ENCODE measurements around the gene TC2N.

Gene TC2N

GRCh38 chr14:91732439-91732838 lies 134.9 kb downstream of the TC2N start:
- no peaks in the 10 kb centered on the region for H3K9me3 ChIP-seq (ENCODE audit: control insufficient read depth, insufficient read depth, low read depth, low read length)
- H3K4me1 ChIP-seq (ENCODE audit: control insufficient read depth, insufficient read depth, low read length), result no peaks in the 10 kb centered on the region
- no peak overlapping the region for H3K9ac ChIP-seq (ENCODE audit: low read length)
- no peaks in the 10 kb centered on the region for H3K36me3 ChIP-seq (ENCODE audit: control insufficient read depth, insufficient read depth, low read length)
- H3K27me3 ChIP-seq (ENCODE audit: control insufficient read depth, insufficient read depth, low read length), result no peaks in the 10 kb centered on the region
- no peak overlapping the region for H3K27ac ChIP-seq (ENCODE audit: low read depth, low read length)
- H3K4me3 ChIP-seq (ENCODE audit: low read depth, low read length), result no peak overlapping the region

DNA sequence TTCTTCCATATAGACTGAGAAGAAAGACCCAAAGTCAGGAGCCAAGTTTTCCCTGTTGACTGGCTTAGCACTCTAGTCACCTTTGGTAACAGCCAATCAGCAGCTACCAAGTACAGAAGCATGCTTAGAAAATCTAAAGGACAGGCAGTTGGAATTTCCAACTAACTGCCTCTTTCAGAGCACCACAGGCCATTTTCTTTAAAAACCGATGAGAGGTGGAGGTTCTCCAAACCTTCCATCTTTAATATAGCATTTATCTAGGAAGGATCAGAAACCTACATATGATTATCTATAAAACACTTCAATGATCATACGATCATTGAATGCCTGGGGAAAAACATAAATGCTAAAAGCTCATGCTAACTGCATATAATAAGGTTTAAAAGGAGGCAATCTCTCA lies 135.3 kb downstream of the TC2N start, which contains the start of gene CATSPERB:
CATSPERB (minus strand) TSS at position 101 of the 400 bp plus-strand sequence. CDS start 2,607 bp downstream, outside the sequence.
- Histone ChIP-seq H3K9ac (ENCODE audit: low read length) (no peak within 1 kb of the TSS), H3K9me3 (ENCODE audit: control insufficient read depth, insufficient read depth, low read depth, low read length) (no peaks in the 10 kb centered on the region), H3K4me3 (ENCODE audit: low read depth, low read length) (no peak within 1 kb of the TSS), H3K36me3 (ENCODE audit: control insufficient read depth, insufficient read depth, low read length) (no peaks in the 10 kb centered on the region), H3K4me1 (ENCODE audit: control insufficient read depth, insufficient read depth, low read length) (no peaks in the 10 kb centered on the region), H3K27ac (ENCODE audit: low read depth, low read length) (no peak within 1 kb of the TSS), H3K27me3 (ENCODE audit: control insufficient read depth, insufficient read depth, low read length) (no peaks in the 10 kb centered on the region)

- Histone ChIP-seq H3K4me3 (ENCODE audit: low read depth, low read length) (no peak overlapping the region), H3K27me3 (ENCODE audit: control insufficient read depth, insufficient read depth, low read length) (no peaks in the 10 kb centered on the region), H3K9ac (ENCODE audit: low read length) (no peak overlapping the region), H3K36me3 (ENCODE audit: control insufficient read depth, insufficient read depth, low read length) (no peaks in the 10 kb centered on the region), H3K27ac (ENCODE audit: low read depth, low read length) (no peak overlapping the region), H3K4me1 (ENCODE audit: control insufficient read depth, insufficient read depth, low read length) (no peaks in the 10 kb centered on the region), H3K9me3 (ENCODE audit: control insufficient read depth, insufficient read depth, low read depth, low read length) (no peaks in the 10 kb centered on the region)
These were observed 136.3 kb downstream of the TC2N start for GRCh38 chr14:91731018-91731417.

- Histone ChIP-seq H3K4me3 (ENCODE audit: low read depth, low read length) (no peak overlapping the region), H3K9me3 (ENCODE audit: control insufficient read depth, insufficient read depth, low read depth, low read length) (no peaks in the 10 kb centered on the region), H3K27me3 (ENCODE audit: control insufficient read depth, insufficient read depth, low read length) (no peaks in the 10 kb centered on the region), H3K36me3 (ENCODE audit: control insufficient read depth, insufficient read depth, low read length) (no peaks in the 10 kb centered on the region), H3K4me1 (ENCODE audit: control insufficient read depth, insufficient read depth, low read length) (no peaks in the 10 kb centered on the region), H3K9ac (ENCODE audit: low read length) (no peak overlapping the region), H3K27ac (ENCODE audit: low read depth, low read length) (no peak overlapping the region)
These were observed 137.6 kb downstream of the TC2N start for GRCh38 chr14:91729756-91730155.
